KMS-11 (cell line): Measurements from ENCODE around the gene KLHDC8B.

Experiments used
- H2AFZ ChIP-seq: fragments of 200-600 bp; sonication (generic); 2 replicates; pipeline ENCODE4 v1.6.1; 2016; ENCODE audit warnings: antibody characterized with exemption, mixed run types, low read depth
- H3K27ac ChIP-seq: fragments of 200-600 bp; sonication (generic); 2 replicates; pipeline ENCODE4 v1.6.1; 2016; ENCODE audit warnings: mild to moderate bottlenecking, mixed run types
- H3K27me3 ChIP-seq: fragments of 200-600 bp; sonication (generic); 2 replicates; pipeline ENCODE4 v1.6.1; 2017; ENCODE audit warnings: mild to moderate bottlenecking, low read depth, mixed run types, moderate library complexity; ENCODE audit not compliant: insufficient read depth
- H3K36me3 ChIP-seq: fragments of 200-600 bp; sonication (generic); 2 replicates; pipeline ENCODE4 v1.6.1; 2017; ENCODE audit warnings: mild to moderate bottlenecking, mixed run types; ENCODE audit not compliant: insufficient read depth
- H3K4me1 ChIP-seq: fragments of 200-600 bp; sonication (generic); 2 replicates; pipeline ENCODE4 v1.6.1; 2016; ENCODE audit warnings: mild to moderate bottlenecking, low read depth, mixed run types; ENCODE audit not compliant: poor library complexity, severe bottlenecking
- H3K4me2 ChIP-seq: fragments of 200-600 bp; sonication (generic); 2 replicates; pipeline ENCODE4 v1.7.0; 2016; ENCODE audit warnings: mild to moderate bottlenecking, mixed run types
- H3K4me3 ChIP-seq: fragments of 200-600 bp; sonication (generic); IDR thresholded peaks from 2 replicates; pipeline ENCODE4 v1.6.1; 2017; ENCODE audit warnings: low read depth, low read length, mixed read lengths; ENCODE audit not compliant: insufficient read depth
- H3K79me2 ChIP-seq: fragments of 200-600 bp; sonication (generic); 2 replicates; pipeline ENCODE4 v1.6.1; 2016; ENCODE audit warnings: low read depth, mixed run types; ENCODE audit not compliant: insufficient read depth
- H3K9ac ChIP-seq: fragments of 200-600 bp; sonication (generic); 2 replicates; pipeline ENCODE4 v1.6.1; 2016; ENCODE audit warnings: mild to moderate bottlenecking, mixed run types
- H4K20me1 ChIP-seq: fragments of 200-600 bp; sonication (generic); 2 replicates; pipeline ENCODE4 v1.6.1; 2016; ENCODE audit warnings: mild to moderate bottlenecking, mixed run types; ENCODE audit not compliant: insufficient read depth
- CTCF ChIP-seq: fragments of 200-600 bp; sonication (generic); conservative IDR thresholded peaks from 2 replicates; pipeline ENCODE4 v1.6.1; 2017; ENCODE audit warnings: low read depth, mild to moderate bottlenecking, antibody characterized with exemption, low read length, moderate library complexity, mixed read lengths

KLHDC8B gene

GRCh38 chr3:49131576-49131975 is 39.8 kb upstream of the KLHDC8B start:
- no peak overlapping the region for H2AFZ ChIP-seq
- H3K4me3 ChIP-seq, result no peak overlapping the region
- H3K36me3 ChIP-seq, result no peaks in the 10 kb centered on the region
- no peaks in the 10 kb centered on the region for H3K4me1 ChIP-seq
- no peaks in the 10 kb centered on the region for H3K79me2 ChIP-seq
- H3K27ac ChIP-seq, result no peak overlapping the region
- H3K4me2 ChIP-seq, result no peak overlapping the region
- H3K9ac ChIP-seq, result no peak overlapping the region
- H4K20me1 ChIP-seq, result no peaks in the 10 kb centered on the region
- H3K27me3 ChIP-seq, result no peaks in the 10 kb centered on the region
- TF ChIP-seq CTCF, result no peak

GRCh38 chr3:49132073-49132436 is 39.3 kb upstream of the KLHDC8B start:
- no peak overlapping the region for H3K9ac ChIP-seq
- no peak overlapping the region for H3K27ac ChIP-seq
- H3K4me1 ChIP-seq, result no peaks in the 10 kb centered on the region
- H2AFZ ChIP-seq, result no peak overlapping the region
- no peaks in the 10 kb centered on the region for H4K20me1 ChIP-seq
- H3K4me2 ChIP-seq, result no peak overlapping the region
- TF ChIP-seq CTCF, result no peak
- no peaks in the 10 kb centered on the region for H3K36me3 ChIP-seq
- no peak overlapping the region for H3K4me3 ChIP-seq
- H3K79me2 ChIP-seq, result no peaks in the 10 kb centered on the region
- no peaks in the 10 kb centered on the region for H3K27me3 ChIP-seq

- H3K36me3 ChIP-seq, result no peaks in the 10 kb centered on the region
- no peak within 1 kb of the TSS for H3K4me2 ChIP-seq
- no peak for TF ChIP-seq CTCF
- no peak within 1 kb of the TSS for H3K4me3 ChIP-seq
- H3K79me2 ChIP-seq, result no peaks in the 10 kb centered on the region
- no peak within 1 kb of the TSS for H3K27ac ChIP-seq
- no peak within 1 kb of the TSS for H2AFZ ChIP-seq
- no peaks in the 10 kb centered on the region for H3K4me1 ChIP-seq
- no peaks in the 10 kb centered on the region for H3K27me3 ChIP-seq
- H3K9ac ChIP-seq, result no peak within 1 kb of the TSS
- H4K20me1 ChIP-seq, result no peaks in the 10 kb centered on the region
Observed at GRCh38 chr3:49132437-49133225, 38.8 kb upstream of the KLHDC8B start, which contains the start of gene LAMB2. LAMB2 (minus strand) TSS chr3:49133050; CDS start chr3:49132867, 183 bp downstream.

GRCh38 chr3:49133226-49133951 is 38.0 kb upstream of the KLHDC8B start:
- Histone ChIP-seq H3K27ac (no peak overlapping the region), H3K4me3 (no peak overlapping the region), H3K27me3 (no peaks in the 10 kb centered on the region), H4K20me1 (no peaks in the 10 kb centered on the region), H3K9ac (no peak overlapping the region), H2AFZ (no peak overlapping the region), H3K4me2 (no peak overlapping the region), H3K4me1 (no peaks in the 10 kb centered on the region), H3K36me3 (no peaks in the 10 kb centered on the region), H3K79me2 (no peaks in the 10 kb centered on the region)
- no peak for TF ChIP-seq CTCF
